Amygdala (tissue), 56 donors: ENCODE measurements around the gene PPL.
"Not testable (repeated sequence)": the region's sequence is repeated elsewhere in the genome, so short reads cannot be mapped to it uniquely, and the experiment has no call there.

Experiments used
- DNase-seq, 56 donors: peaks; one replicate each; lab custom pipeline; 2025; lab: John Stamatoyannopoulos, UW

Gene PPL

DNA sequence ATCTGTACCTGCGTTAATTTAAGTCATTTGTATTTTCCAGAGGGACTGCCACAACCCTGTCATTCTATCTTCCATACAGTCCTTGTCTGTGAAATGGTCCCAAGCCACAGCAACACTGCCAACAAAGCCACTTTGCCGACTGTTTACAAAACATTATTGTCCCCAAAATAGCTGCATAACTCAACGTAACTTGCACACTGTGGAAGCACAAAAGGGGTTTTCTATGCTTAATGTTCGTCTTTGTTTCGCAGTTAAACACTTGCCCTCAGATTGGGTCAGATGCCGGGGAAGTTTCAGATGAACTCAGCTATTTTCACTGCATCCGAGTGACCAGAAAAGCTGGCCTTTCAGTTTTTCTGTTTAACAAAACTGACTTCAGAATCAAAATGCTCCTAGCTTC is 25.8 kb upstream of the PPL start:
- DNase-seq, result peak in 42 of 56 donors; percentile 7 to 93 (median 51)

DNA sequence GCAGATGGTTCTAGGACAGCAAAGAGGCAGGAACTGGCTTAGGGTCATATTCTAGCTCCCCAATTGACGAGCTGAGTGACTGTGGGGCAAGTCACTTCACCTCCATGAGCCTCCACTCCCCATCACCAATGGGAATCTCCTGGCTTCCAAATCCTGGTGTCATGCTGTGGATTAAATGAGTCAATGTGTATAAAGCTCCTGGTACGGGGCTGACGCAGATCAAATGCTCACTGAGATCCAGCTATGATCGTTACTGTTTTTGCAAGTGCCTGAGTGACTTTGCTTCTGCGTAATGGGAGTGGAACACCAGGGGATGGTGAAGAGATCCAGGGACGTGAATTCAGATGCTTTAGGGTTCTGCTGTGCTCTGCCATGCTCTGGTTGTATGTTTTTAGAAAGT is 23.6 kb upstream of the PPL start:
- DNase-seq, result no peak

- DNase-seq, result peak in 3 of 56 donors; percentile 30 to 52 (median 36)
Measured at GRCh38 chr16:4958510-4959438, 21.8 kb upstream of the PPL start.

- peak in 55 of 56 donors; percentile 58 to 99 (median 95) for DNase-seq
Measured at GRCh38 chr16:4957720-4958509, 21.0 kb upstream of the PPL start, which contains the start of gene SEC14L5. Gene SEC14L5 (plus strand): TSS chr16:4958330. CDS start chr16:4959324, 994 bp downstream.

GRCh38 chr16:4957420-4957719 is 20.4 kb upstream of the PPL start:
- DNase-seq, result no peak

DNA sequence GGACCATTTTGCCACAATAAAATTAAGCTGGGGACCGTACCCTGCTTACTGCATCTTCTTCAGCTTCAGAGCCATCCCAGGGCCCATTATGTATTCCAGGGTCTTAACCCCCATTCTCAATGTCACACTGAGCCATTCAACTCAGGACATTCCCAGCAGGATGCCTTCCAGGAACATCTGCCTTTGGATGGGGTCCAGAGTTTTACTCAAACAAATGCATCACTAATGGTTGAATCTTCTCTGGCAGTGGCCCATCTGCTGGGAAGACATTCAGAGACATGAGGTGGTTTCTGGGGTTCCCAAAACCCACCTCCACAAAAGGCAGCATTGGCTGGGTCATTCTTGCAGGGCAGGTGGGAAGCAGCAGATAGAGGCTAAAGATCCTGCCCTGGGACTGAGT is 17.8 kb upstream of the PPL start:
- DNase-seq, result no peak

DNA sequence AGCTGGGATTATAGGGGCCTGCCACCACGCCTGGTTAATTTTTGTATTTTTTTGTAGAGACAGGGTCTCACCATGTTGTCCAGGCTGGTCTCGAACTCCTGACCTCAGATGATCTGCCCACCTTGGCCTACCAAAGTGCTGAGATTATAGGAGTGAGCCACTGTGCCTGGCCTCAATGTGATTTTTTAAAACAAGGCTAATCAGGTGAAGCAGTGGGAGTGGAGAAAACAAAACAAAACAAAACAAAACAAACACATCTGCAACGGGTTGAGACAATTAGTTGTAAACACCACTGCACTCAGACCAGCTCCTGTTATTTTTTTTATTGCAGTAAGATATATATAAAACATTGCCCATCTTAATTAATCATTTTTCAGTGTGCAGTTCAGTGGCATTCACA is 14.6 kb upstream of the PPL start:
- DNase-seq, result not testable (repeated sequence)

DNA sequence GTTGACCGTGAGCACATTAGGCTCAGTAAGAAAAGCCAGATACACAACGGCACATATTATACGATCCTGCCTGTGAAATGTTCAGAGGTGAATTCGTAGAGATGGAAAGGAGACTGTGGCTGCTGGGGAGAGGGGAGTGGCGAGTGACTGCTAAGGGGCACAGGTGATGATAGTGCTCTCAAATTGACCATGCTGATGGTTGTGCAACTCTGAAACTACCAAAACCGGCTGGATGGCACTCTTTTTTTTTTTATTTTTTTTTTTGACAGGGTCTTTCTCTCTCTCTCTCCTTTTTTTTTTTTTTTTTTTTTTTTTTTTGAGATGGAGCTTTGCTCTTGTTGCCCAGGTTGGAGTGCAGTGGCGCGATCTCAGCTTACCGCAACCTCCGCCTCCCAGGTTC is 13.0 kb upstream of the PPL start:
- DNase-seq, result no peak

DNA sequence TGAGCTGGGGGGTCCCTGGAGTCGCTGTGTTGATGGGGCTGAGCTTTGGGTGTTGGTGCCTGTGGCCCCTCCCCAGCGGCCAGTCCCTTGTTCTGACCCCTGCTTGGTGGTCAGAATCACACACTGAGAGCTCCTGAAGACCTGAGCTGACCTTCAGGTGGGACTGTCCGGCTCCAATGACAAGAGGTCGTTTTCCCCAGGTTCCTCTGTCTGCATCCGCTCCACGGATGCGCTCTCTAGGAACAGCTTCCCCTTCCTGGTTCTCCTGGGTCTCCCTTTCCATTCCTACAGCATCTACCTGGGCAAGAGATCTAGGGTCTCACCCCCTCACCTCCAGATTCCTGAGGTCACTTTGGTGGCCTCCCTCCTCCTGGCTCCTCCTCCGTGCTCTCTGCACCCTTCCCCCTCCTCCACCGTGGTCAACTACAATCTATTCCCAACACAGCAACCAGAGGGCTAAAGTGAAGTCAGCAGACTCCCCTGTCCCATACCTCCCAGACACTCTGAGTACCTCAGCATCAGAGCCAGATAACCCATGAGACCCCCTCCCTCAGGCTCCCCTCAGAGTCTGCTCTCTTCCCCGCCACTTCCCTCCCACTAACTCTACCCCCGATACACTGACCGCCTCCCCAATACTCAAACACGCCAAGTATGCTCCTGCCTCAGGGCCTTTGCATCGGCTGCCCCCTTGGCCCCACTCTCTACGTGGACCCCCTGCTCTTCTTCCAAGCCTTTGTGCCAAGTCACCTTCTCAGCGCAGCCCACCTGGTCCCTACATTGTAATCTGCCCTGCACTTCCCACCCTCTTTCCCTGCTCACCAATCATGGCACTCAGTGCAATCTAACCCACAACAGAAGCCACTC is 12.2 kb upstream of the PPL start:
- no peak for DNase-seq

- DNase-seq, result no peak
Measured at GRCh38 chr16:4947722-4948503, 11.0 kb upstream of the PPL start.

GRCh38 chr16:4946917-4947316 is 10.0 kb upstream of the PPL start:
- no peak for DNase-seq

- no peak for DNase-seq
Measured at GRCh38 chr16:4945560-4946502, 8.9 kb upstream of the PPL start.

- DNase-seq, result peak in 6 of 56 donors; percentile 12 to 56 (median 35)
Measured at GRCh38 chr16:4944333-4945281, 7.7 kb upstream of the PPL start.

DNA sequence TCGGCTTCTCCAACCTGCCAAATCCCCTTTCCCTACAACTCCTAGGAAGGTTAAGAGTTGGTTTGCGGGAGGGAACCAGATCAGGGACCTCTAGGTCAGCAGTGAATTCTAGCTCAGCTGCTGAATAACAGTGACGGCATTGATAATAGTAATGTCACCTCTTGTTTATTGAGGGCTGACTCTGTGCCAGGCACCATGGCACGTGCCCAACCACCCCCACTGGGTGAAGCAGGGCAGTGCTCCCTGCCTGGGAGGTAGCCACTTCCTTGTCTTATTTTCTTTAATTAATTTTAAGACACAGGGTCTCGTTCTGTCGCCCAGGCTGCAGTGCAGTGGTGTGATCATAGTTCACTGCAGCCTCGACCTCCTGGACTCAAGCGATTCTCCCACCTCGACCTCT is 5.5 kb upstream of the PPL start:
- no peak for DNase-seq

DNA sequence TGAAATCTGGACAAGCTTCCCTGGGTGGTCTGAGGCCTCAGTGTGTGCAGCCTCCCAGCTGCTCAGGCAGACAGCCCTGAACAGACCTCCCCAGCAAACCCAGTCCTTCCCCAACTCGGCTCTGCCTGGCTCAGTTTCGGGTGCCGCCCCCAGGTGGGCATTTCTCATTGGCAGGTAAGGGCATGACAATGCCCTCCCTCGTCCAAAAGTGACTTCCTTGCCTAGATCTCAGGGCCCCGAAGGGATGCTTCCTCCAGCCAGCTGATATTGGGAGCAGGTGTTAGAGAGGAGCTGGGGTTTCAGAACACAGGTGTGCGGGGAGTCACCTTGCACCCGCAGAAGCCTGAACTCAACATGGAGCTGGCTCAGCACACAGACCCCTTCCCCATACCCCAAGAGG is 3.8 kb upstream of the PPL start:
- DNase-seq, result no peak

DNA sequence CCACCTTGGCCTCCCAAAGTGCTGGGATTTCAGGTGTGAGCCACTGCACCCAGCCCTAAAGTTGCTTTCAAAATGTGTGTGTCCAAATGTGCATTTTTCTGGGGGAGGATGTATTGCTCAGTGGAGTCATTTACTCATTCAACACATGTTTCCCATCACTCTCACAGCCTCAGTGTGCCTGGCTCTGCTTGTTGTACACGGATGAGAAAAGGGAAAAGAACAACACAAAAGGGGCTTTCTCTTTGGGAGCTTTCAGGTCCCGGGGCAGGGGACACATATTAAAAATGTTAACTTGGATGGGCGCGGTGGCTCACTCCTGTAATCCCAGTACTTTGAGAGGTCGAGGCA is 1.7 kb upstream of the PPL start:
- no peak for DNase-seq

DNA sequence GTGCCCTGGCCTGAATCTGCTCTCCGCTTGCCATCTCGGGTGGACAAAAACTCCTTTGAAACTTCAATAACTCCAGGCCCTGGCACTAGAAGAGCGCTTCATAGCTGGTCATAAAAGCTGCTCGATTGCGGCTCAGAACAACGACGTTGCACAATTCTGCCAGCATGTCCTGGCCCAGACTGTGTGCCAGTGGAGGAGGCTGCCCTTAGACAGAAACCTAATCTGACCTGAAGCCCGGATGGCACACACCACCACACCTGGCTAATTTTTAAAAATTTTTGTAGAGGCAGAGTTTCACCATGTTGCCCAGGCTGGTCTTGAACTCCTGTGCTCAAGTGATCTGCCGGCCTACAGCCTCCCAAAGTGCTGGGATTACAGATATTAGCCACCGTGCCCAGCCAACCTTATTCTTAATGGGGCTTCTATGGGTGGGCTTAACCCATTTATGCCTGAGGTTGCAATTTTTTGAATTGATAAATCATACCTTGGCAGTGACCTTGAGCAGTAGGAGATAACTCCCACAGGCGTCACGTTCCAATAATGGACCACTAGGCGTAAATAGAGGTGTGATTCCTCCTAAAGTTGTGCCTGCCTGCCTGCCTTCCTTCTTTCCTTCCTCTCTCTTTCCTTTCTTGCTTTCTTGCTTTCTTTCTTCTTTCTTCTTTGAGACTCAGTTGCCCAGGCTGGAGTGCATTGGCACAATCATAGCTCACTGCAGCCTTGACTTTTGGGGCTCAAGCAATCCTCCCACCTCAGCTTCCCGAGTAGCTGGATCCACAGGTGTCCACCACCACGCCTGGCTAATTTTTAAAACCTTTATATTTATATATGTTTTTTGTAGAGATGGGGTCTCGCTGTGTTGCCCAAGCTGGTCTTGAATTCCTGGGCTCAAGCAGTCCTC is 1.1 kb upstream of the PPL start:
- no peak for DNase-seq
